Jurkat, Clone E6-1 (cell line): Measurements from ENCODE around the gene DMAP1.

Source experiments
- DNase-seq: peaks from one replicate; pipeline ENCODE4 v3.0.0-alpha.2; 2011; ENCODE audit warnings: low read depth, low spot score
- H3K4me3 ChIP-seq: 2 replicates; pipeline ENCODE4 v1.5.1; 2011; ENCODE audit warnings: mild to moderate bottlenecking, low read length, control low read depth, moderate library complexity

Gene DMAP1

GRCh38 chr1:44223187-44223610 is 9.9 kb downstream of the DMAP1 start:
- H3K4me3 ChIP-seq: no peak overlapping the region
- no peak for DNase-seq

GRCh38 chr1:44225761-44226160 is 12.5 kb downstream of the DMAP1 start:
- H3K4me3 ChIP-seq: no peak overlapping the region
- DNase-seq: no peak

GRCh38 chr1:44227211-44227610 is 13.9 kb downstream of the DMAP1 start:
- DNase-seq: no peak
- H3K4me3 ChIP-seq: no peak overlapping the region

- DNase-seq: no peak
- H3K4me3 ChIP-seq: no peak overlapping the region
Measured at GRCh38 chr1:44228218-44228617, 14.9 kb downstream of the DMAP1 start.

- H3K4me3 ChIP-seq: no peak overlapping the region
Measured at GRCh38 chr1:44229435-44230167, 16.3 kb downstream of the DMAP1 start.

GRCh38 chr1:44230796-44231195 is 17.5 kb downstream of the DMAP1 start:
- no peak overlapping the region for H3K4me3 ChIP-seq
- no peak for DNase-seq

More at GRCh38 chr1:44229435-44230167, 16.3 kb downstream of the DMAP1 start:
- DNase-seq: no peak

- no peak for DNase-seq
- H3K4me3 ChIP-seq: no peak overlapping the region
Measured at GRCh38 chr1:44233593-44233992, 20.3 kb downstream of the DMAP1 start.

GRCh38 chr1:44235808-44236207 is 22.5 kb downstream of the DMAP1 start:
- DNase-seq: no peak
- H3K4me3 ChIP-seq: no peak overlapping the region

GRCh38 chr1:44236490-44237272 is 23.4 kb downstream of the DMAP1 start:
- no peak for DNase-seq
- H3K4me3 ChIP-seq: no peak overlapping the region

- H3K4me3 ChIP-seq: no peak overlapping the region
- DNase-seq: peak; percentile 32
Measured at GRCh38 chr1:44237721-44238457, 24.6 kb downstream of the DMAP1 start.

- DNase-seq: no peak
- no peak overlapping the region for H3K4me3 ChIP-seq
Measured at GRCh38 chr1:44238660-44239059, 25.4 kb downstream of the DMAP1 start.

- no peak overlapping the region for H3K4me3 ChIP-seq
- DNase-seq: no peak
Measured at GRCh38 chr1:44239331-44239960, 26.2 kb downstream of the DMAP1 start.

GRCh38 chr1:44239961-44240371 is 26.7 kb downstream of the DMAP1 start:
- no peak for DNase-seq
- no peak overlapping the region for H3K4me3 ChIP-seq

GRCh38 chr1:44240802-44241671 is 27.8 kb downstream of the DMAP1 start:
- no peak overlapping the region for H3K4me3 ChIP-seq
- DNase-seq: no peak

- DNase-seq: no peak
Measured at GRCh38 chr1:44242746-44243145, 29.5 kb downstream of the DMAP1 start.

GRCh38 chr1:44243782-44244495 is 30.7 kb downstream of the DMAP1 start:
- no peak for DNase-seq
- H3K4me3 ChIP-seq: no peak overlapping the region

More at GRCh38 chr1:44242746-44243145, 29.5 kb downstream of the DMAP1 start:
- H3K4me3 ChIP-seq: no peak overlapping the region

GRCh38 chr1:44244986-44245385 is 31.7 kb downstream of the DMAP1 start:
- no peak overlapping the region for H3K4me3 ChIP-seq
- no peak for DNase-seq

GRCh38 chr1:44246806-44247205 is 33.5 kb downstream of the DMAP1 start:
- DNase-seq: no peak
- no peak overlapping the region for H3K4me3 ChIP-seq
